HG03159 (cell line): Measurements from ENCODE around the gene ARFGEF2.
"Not testable (repeated sequence)": the region's sequence is repeated elsewhere in the genome, so short reads cannot be mapped to it uniquely, and the experiment has no call there.

Source experiments
- ATAC-seq: cut with Tn5 transposase; IDR thresholded peaks from one replicate; pipeline ENCODE4 v1.9.1; 2021; ENCODE audit warnings: mild to moderate bottlenecking, moderate library complexity; ENCODE audit not compliant: unreplicated experiment

Gene ARFGEF2

DNA sequence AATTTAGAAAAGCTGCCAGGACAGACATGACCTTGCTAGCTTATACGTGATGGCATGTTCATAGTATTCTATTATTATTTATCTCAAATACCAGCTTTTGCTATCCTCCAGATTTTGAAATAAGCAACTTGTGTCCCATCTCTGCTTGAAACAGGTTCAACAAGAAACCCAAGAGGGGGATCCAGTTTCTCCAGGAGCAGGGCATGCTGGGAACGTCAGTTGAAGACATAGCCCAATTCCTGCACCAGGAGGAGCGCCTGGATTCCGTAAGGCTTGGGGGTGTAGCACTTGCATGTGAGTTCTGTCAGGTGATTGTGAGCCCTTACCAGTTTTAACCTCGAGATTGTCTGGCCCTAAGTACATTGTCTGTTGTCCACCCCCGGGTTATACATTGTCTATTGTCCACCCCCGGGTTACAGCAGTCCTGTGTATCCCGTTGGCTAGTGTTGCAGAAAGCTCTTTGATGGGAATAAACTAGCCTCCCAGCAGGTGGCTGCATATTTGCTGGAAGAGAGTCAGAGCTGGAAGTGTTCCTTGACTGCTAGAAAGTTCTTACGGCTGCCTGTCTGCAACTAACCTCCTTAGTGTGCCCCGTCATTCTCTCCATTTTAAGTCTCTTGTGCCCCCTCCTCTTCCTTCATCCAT, 63.2 kb downstream of the ARFGEF2 start:
- ATAC-seq = no peak

GRCh38 chr20:48986899-48987298, 65.4 kb downstream of the ARFGEF2 start:
- no peak for ATAC-seq

- no peak for ATAC-seq
Measured at GRCh38 chr20:48990467-48990866, 69.0 kb downstream of the ARFGEF2 start.

DNA sequence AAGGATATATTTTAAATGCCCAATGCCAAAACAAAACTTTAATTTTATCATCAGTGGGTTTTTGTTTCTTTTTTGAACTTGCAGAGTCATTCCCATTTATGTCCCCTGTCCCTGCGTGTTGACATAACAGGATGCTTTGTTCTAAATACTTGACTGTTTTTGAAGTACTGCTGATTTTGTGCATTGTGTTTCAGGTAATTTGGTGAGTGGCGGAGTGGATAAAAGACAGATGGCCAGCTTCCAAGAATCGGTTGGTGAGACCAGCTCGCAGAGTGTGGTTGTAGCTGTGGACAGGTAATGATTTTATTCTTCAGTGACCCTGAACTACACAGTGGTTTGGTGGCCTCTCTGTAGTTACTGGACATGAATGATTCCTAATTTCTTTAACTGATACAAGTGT, 74.1 kb downstream of the ARFGEF2 start:
- ATAC-seq = no peak

DNA sequence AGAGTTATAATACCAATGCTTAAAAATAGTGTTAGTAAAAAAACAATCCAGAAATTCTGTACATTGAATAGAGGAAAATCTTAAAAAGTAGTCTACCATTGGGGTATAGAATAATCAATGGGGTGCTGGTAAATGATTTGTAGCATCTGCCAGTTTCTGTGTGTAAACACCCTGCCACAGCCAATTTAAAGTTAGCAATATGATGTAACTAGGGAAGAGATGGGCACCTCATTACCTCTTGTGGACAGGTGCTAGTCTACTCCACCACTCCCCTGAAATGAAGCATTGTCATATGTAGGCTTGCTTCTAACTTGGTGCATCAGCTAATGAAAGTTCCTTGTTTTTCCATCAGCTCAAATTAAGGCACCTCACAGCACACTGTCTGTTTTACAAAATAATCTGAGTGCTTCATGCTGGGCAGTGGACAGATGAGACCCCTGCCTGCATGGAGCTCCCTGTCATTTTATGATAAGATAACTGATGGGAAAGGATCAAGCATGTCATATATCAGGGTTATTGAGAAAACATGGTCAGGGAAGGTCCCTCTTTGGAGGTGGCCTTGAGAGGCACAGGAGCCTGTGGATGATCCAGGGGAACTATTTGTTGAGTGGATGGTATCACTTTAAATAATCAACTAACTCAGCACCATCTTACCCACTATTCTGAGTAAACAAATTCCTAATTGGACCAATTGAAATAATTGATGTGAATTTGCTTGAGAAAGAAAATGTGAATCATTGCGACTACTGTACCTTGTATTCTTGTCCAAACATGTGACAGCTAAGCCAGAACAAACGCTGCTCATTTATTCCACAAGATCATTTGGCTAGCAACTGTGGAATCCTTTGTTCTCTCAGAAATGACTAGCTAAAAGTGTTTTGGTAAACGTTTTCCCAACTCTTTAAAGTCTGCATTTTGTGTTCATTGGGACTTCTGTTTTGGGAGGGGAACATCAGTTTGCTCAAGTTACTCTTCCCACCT, 78.7 kb downstream of the ARFGEF2 start:
- no peak for ATAC-seq

DNA sequence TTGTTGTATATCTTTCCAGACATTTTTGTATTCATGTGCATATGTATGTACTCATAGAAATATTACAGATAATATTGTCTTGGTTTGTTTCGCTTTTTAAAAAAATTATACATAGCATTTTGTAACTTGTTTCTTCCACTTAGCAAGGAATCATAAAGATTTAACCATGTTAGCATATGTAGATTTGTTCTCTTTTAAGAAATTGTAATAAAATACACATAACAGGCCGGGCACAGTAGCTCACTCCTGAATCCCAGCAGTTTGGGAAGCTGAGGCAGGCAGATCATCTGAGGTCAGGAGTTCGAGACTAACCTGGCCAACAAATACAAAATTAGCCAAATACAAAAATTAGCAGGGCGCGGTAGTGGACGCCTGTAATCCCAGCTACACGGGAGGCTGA, 80.2 kb downstream of the ARFGEF2 start:
- ATAC-seq = no peak

DNA sequence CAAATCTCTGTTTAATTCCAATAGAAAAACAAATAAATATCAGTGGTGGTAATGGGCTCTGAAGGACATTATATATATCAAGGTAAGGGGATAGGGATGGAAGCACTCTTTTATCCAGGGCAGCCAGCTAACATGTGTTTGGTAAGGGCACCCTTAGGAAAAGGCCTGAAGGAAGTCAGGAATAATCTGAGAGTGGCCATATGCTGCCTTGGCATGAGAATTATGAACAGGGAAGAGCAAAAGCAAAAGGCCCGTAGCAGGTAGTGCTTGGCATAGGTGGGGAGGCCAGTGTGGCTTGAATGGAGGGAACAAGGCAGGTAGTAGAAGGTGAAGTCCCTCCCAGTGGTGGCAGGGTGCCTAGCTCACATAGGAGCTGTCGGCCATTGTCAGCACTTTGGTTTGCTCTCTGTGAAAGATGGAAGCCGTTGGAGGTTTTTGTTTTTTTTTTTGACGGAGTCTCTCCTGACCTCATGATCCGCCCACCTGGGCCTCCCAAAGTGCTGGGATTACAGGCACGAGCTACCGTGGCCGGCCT, 85.0 kb downstream of the ARFGEF2 start:
- ATAC-seq = no peak

DNA sequence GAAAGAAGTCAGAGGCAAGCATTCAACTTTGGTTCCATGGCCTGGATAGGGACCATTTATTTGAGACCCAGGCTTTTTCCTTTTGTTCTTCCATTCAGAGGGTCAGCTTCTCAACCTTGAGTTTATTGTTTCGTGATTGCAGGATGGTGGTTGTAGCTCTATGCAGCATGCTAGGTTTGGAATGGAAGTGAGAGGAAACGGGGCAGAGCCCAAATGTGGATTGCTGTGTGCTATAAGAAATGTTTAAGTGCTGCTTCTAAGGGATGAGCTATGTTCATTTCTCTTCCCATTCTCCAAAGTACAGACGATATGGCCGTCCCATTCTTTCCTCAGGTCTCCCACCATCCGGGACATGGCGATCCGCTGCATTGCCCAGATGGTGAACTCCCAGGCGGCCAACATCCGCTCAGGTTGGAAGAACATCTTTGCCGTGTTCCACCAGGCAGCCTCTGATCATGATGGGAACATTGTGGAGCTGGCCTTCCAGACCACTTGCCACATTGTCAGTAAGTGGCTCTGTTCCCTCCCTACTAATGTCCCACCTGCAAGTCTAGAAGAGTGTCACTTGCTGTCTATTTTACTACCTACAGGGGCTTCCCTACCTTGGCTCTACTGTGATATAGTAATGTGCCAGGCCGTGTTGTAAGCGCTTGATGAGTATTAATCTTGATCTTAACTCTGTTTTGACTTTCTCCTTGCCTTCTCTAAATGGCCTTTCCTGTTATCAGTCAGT, 88.6 kb downstream of the ARFGEF2 start:
- ATAC-seq = no peak

GRCh38 chr20:49024220-49024619, 102.7 kb downstream of the ARFGEF2 start:
- ATAC-seq = no peak

DNA sequence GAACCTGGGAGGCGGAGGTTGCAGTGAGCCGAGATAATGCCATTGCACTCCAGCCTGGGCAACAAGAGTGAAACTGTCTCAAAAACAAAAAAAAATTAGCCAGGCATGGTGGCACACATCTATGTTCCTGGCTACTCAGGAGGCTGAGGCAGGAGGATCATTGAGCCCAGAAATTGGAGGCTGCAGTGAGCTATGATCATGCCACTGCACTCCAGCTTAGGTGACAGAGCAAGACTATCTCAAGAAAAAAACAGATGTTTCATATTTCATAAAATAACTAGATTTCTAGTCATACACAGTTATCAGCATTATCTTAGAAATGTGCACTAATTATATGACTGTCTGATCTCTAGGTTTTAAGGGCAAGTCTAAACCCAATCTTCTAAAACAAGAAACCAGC, 106.7 kb downstream of the ARFGEF2 start:
- ATAC-seq = not testable (repeated sequence)

DNA sequence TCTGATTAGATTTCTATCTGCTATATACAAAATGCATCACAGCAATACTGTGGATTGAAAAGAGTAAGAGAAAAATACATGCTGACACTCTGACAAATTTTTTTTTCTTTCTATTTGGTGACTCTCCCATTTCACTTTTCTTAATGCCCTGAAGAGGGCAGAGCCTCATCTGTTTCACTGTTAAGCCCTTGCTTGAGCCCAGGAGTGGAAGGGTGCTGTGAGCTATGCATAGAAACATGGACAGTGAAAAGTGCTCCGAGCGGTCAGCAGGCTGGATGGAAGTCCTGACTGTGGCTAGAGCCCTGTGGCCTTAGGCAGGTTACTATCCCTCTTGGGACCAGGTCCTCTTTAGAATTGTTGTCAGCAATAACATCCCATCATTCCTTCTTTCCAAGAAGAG, 107.2 kb downstream of the ARFGEF2 start:
- ATAC-seq = no peak

GRCh38 chr20:49029203-49029602, 107.7 kb downstream of the ARFGEF2 start:
- no peak for ATAC-seq

DNA sequence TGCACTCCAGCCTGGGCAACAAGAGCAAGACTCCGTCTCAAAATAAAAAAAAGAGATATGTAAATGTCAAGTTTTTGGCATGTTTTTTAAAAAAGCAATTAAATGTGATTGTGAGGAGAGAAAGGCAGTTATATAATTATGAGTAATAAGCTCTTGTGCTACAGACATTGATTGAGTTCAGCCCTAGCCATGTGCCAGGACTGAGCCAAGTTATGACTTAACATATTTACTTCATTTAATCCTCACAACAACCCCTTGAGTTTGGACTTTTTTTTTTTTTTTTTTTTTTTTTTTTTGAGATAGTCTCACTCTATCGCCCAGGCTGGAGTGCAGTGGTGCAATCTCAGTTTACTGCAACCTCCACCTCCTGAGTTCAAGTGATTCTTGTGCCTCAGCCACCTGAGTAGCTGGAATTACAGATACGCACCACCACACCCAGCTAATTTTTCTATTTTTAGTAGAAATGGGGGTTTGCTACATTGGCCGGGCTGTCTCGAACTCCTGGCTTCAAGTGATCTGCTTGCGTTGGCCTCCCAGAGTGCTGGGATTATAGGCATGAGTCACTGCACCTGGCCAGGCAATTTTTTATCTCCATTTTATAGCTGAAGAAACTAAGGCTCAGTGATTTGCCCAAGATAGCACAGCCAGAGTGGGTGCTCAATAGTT, 109.6 kb downstream of the ARFGEF2 start:
- ATAC-seq = no peak

- ATAC-seq = no peak
Measured at GRCh38 chr20:49032455-49032854, 110.9 kb downstream of the ARFGEF2 start.

- ATAC-seq = no peak
Measured at GRCh38 chr20:49034070-49034732, 112.7 kb downstream of the ARFGEF2 start.

- no peak for ATAC-seq
Measured at GRCh38 chr20:49037962-49038387, 116.5 kb downstream of the ARFGEF2 start.

- no peak for ATAC-seq
Measured at GRCh38 chr20:49039854-49040253, 118.3 kb downstream of the ARFGEF2 start.

- ATAC-seq = no peak
Measured at GRCh38 chr20:49043000-49043399, 121.5 kb downstream of the ARFGEF2 start.

- ATAC-seq = no peak
Measured at GRCh38 chr20:49045440-49046086, 124.1 kb downstream of the ARFGEF2 start.
